ENCODE results near the gene UGT1A10. TPM values are rescaled to one million over a fixed set of nuclear protein-coding genes. Genes with fewer than 3 reads are reported as not detected.

UGT1A10 gene
- total RNA-seq, 1 experiment from 2014 or later: not detected

DNA sequence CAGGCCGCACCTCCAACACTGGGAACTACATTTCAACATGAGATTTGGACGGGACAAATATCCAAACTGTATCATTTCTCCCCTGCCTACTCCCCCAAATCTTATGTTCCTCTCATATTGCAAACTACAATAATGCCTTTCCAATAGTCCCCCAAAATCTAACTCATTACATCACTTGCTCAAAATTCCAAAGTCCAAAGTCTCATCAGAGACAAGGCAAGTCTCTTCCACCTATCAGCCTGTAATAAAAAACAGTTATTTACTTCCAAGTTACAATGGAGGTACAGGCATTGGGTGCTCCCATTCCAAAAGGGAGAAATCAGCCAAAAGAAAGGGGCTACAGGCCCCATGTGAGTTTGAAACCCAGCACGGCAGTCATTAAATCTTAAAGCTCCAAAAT is 31.4 kb upstream of the UGT1A10 start:
- no peak overlapping the region for H2AFZ ChIP-seq (ENCODE audit: low read length)
- H3K36me3 Mint-ChIP-seq (ENCODE audit: insufficient read depth in 1 of 3, low read depth in 3 of 3): no peaks in the 10 kb centered on the region; a peak in 2 of 7 replicates
- no CpG with 5 or more reads among the region's 3 CpGs for WGBS (ENCODE audit: extremely low coverage, insufficient read length, low lambda C conversion rate)

More for the DNA sequence above, 31.4 kb upstream of the UGT1A10 start:
- H3K4me1 Mint-ChIP-seq: no peaks in the 10 kb centered on the region
- TF ChIP-seq CTCF (conservative IDR thresholded peaks at IDR 0.05): no peak
- H4K91ac ChIP-seq (ENCODE audit: insufficient read length, low read depth, low read length): no peak overlapping the region
- no peak overlapping the region for H2BK5ac ChIP-seq (ENCODE audit: insufficient read length, low read length)
- H3K27me3 Mint-ChIP-seq (ENCODE audit: low read depth): peaks cover 2% of the 10 kb centered on the region
- no peak overlapping the region for H3K27ac Mint-ChIP-seq
- H2AK5ac ChIP-seq (ENCODE audit: insufficient read length, low read length): no peak overlapping the region
- no peak for DNase-seq
- no peaks in the 10 kb centered on the region for H3K23me2 ChIP-seq (ENCODE audit: insufficient read length, low read depth, low read length, poor library complexity, severe bottlenecking)
- H3K4ac ChIP-seq (ENCODE audit: low read depth, low read length): no peak overlapping the region
- no peaks in the 10 kb centered on the region for H3K79me1 ChIP-seq (ENCODE audit: insufficient read depth, low read depth, low read length, poor library complexity, severe bottlenecking)
- H3K4me1 ChIP-seq (ENCODE audit: insufficient read depth, low read length): no peaks in the 10 kb centered on the region
- H2BK15ac ChIP-seq (ENCODE audit: low read depth, low read length): no peak overlapping the region
- H3K14ac ChIP-seq (ENCODE audit: insufficient read depth, low read length): no peak overlapping the region
- no peak overlapping the region for H2BK20ac ChIP-seq (ENCODE audit: low read depth, low read length, poor library complexity, severe bottlenecking)
- no peak overlapping the region for H2BK120ac ChIP-seq (ENCODE audit: low read depth, low read length, poor library complexity, severe bottlenecking)
- no peaks in the 10 kb centered on the region for H4K20me1 ChIP-seq (ENCODE audit: control insufficient read depth, insufficient read depth, insufficient read length)
- H2BK12ac ChIP-seq (ENCODE audit: insufficient read length, low read depth, low read length): no peak overlapping the region
- H3K4me3 Mint-ChIP-seq: no peak overlapping the region
- no peak overlapping the region for H3K9ac ChIP-seq (ENCODE audit: extremely low read depth, insufficient read length, low read length)
- no peak overlapping the region for H3K23ac ChIP-seq (ENCODE audit: insufficient read length, low read depth, low read length)
- no peak overlapping the region for H4K8ac ChIP-seq (replicated peaks; ENCODE audit: insufficient read length, low read depth, low read length)
- no peaks in the 10 kb centered on the region for H3K9me3 ChIP-seq (ENCODE audit: control insufficient read depth, low read depth, low read length)
- H3K79me2 ChIP-seq (ENCODE audit: insufficient read depth, low read length): no peaks in the 10 kb centered on the region
- no peak overlapping the region for H3K18ac ChIP-seq (ENCODE audit: insufficient read length, low read depth, low read length)
- no peaks in the 10 kb centered on the region for H3K27me3 ChIP-seq (ENCODE audit: insufficient read depth, low read length)
- no peak overlapping the region for H3K56ac ChIP-seq (ENCODE audit: insufficient read length, low read depth, low read length)
- H3K4me2 ChIP-seq (ENCODE audit: insufficient read depth, insufficient read length, low read length): no peak overlapping the region
- no peak overlapping the region for H3K27ac ChIP-seq (ENCODE audit: insufficient read length, low read depth, low read length)
- no peak overlapping the region for H4K5ac ChIP-seq (ENCODE audit: insufficient read length, low read depth, low read length)
- no peak overlapping the region for H3T11ph ChIP-seq (ENCODE audit: low read length)
- peaks cover 6 to 8% of the 10 kb centered on the region in 2 experiments; a peak in 4 of 5 replicates for H3K9me3 Mint-ChIP-seq
